ENCODE measurements around the gene HAT1. TPM values are rescaled to one million over a fixed set of nuclear protein-coding genes. Genes with fewer than 3 reads are reported as not detected.

Gene HAT1
- total RNA-seq, 1 donor from 2014 or later, result 28.3 TPM

GRCh38 chr2:171963198-171963597 is 40.9 kb downstream of the HAT1 start:
- Histone ChIP-seq H3K27ac (no peak overlapping the region), H3K36me3 (peaks cover 8 to 22% of the 10 kb centered on the region in 2 donors), H3K9me3 (no peaks in the 10 kb centered on the region), H3K4me3 (no peak overlapping the region), H3K4me1 (peaks cover 0 to 4% of the 10 kb centered on the region in 2 donors), H3K27me3 (no peaks in the 10 kb centered on the region)
- intact Hi-C loops (cut with DNase I), result no loop called here
- DNase-seq (ENCODE audit: low spot score in 2 of 2), result no peak
- TF ChIP-seq CTCF (IDR thresholded peaks at IDR 0.05), result no peak

GRCh38 chr2:171964308-171964707 is 42.0 kb downstream of the HAT1 start:
- DNase-seq (ENCODE audit: low spot score in 2 of 2), result no peak
- intact Hi-C loops (cut with DNase I), result no loop called here
- no peak for TF ChIP-seq CTCF (IDR thresholded peaks at IDR 0.05)

GRCh38 chr2:171965238-171965637 is 43.0 kb downstream of the HAT1 start:
- no peaks in the 10 kb centered on the region for H3K9me3 ChIP-seq
- H3K27me3 ChIP-seq, result no peaks in the 10 kb centered on the region
- no peak overlapping the region for H3K27ac ChIP-seq
- H3K4me3 ChIP-seq, result no peak overlapping the region
- H3K4me1 ChIP-seq, result no peaks in the 10 kb centered on the region
- DNase-seq (ENCODE audit: low spot score in 2 of 2), result no peak
- peaks cover 8 to 29% of the 10 kb centered on the region in 2 donors for H3K36me3 ChIP-seq
- TF ChIP-seq CTCF (IDR thresholded peaks at IDR 0.05), result no peak
- intact Hi-C loops (cut with DNase I), result no loop called here

More at GRCh38 chr2:171964308-171964707, 42.0 kb downstream of the HAT1 start:
- H3K4me1 ChIP-seq, result no peaks in the 10 kb centered on the region
- no peaks in the 10 kb centered on the region for H3K27me3 ChIP-seq
- peaks cover 8 to 22% of the 10 kb centered on the region in 2 donors for H3K36me3 ChIP-seq
- no peaks in the 10 kb centered on the region for H3K9me3 ChIP-seq
- H3K27ac ChIP-seq, result no peak overlapping the region
- H3K4me3 ChIP-seq, result no peak overlapping the region

- H3K27me3 ChIP-seq, result no peaks in the 10 kb centered on the region
- TF ChIP-seq CTCF (IDR thresholded peaks at IDR 0.05), result no peak
- intact Hi-C loops (cut with DNase I), result no loop called here
- H3K36me3 ChIP-seq, result peaks cover 12 to 31% of the 10 kb centered on the region in 2 donors
- no peaks in the 10 kb centered on the region for H3K4me1 ChIP-seq
- no peak overlapping the region for H3K27ac ChIP-seq
- DNase-seq (ENCODE audit: low spot score in 2 of 2), result no peak
- no peak overlapping the region for H3K4me3 ChIP-seq
- no peaks in the 10 kb centered on the region for H3K9me3 ChIP-seq
Observed at GRCh38 chr2:171965661-171966060, 43.4 kb downstream of the HAT1 start.

- Histone ChIP-seq H3K9me3 (no peaks in the 10 kb centered on the region), H3K4me3 (no peak overlapping the region), H3K4me1 (no peaks in the 10 kb centered on the region), H3K27me3 (no peaks in the 10 kb centered on the region), H3K36me3 (peaks cover 15 to 33% of the 10 kb centered on the region in 2 donors), H3K27ac (no peak overlapping the region)
- TF ChIP-seq CTCF (IDR thresholded peaks at IDR 0.05), result no peak
- intact Hi-C loops (cut with DNase I), result no loop called here
- DNase-seq (ENCODE audit: low spot score in 2 of 2), result no peak
Observed at GRCh38 chr2:171966235-171966634, 44.0 kb downstream of the HAT1 start.

- Histone ChIP-seq H3K4me3 (no peak overlapping the region), H3K4me1 (no peaks in the 10 kb centered on the region), H3K27ac (no peak overlapping the region), H3K27me3 (no peaks in the 10 kb centered on the region), H3K36me3 (peaks cover 15 to 37% of the 10 kb centered on the region in 2 donors), H3K9me3 (no peaks in the 10 kb centered on the region)
- intact Hi-C loops (cut with DNase I), result no loop called here
- TF ChIP-seq CTCF (IDR thresholded peaks at IDR 0.05), result no peak
- no peak for DNase-seq (ENCODE audit: low spot score in 2 of 2)
Observed at GRCh38 chr2:171966688-171967087, 44.4 kb downstream of the HAT1 start.
